ENCODE results near the gene TNNT2. TPM values are rescaled to one million over a fixed set of nuclear protein-coding genes. Genes with fewer than 3 reads are reported as not detected.

TNNT2 gene
- total RNA-seq, 1 experiment from 2014 or later: 0.17 TPM

DNA sequence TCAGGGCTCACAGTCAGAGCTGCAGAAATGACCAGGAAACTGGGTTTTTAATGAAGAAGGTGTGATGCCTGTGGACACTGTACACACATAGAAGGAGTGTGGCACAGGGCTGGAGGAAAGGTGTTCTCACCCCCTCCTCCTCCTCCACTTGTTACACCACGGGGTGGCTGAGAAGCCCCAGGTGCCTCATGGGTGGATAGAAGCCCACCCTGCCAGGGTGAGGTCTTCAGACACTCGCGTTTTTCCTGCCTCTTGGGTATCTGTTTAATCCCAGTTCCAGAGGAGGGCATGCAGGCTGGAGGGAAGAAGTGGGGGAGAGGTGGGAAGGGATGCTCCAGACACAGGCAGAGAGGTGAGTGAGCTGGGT lies 31.3 kb upstream of the TNNT2 start:
- DNase-seq: no peak
- no peak overlapping the region for H3K4me3 ChIP-seq (ENCODE audit: insufficient read depth, low read depth, low read length)
- no peaks in the 10 kb centered on the region; the same call in 1 of the 2 replicates for H3K27me3 ChIP-seq (ENCODE audit: control insufficient read depth, insufficient read depth, low read length)
- no peaks in the 10 kb centered on the region for H3K36me3 ChIP-seq (replicated peaks; ENCODE audit: control insufficient read depth, insufficient read depth, low read length)

DNA sequence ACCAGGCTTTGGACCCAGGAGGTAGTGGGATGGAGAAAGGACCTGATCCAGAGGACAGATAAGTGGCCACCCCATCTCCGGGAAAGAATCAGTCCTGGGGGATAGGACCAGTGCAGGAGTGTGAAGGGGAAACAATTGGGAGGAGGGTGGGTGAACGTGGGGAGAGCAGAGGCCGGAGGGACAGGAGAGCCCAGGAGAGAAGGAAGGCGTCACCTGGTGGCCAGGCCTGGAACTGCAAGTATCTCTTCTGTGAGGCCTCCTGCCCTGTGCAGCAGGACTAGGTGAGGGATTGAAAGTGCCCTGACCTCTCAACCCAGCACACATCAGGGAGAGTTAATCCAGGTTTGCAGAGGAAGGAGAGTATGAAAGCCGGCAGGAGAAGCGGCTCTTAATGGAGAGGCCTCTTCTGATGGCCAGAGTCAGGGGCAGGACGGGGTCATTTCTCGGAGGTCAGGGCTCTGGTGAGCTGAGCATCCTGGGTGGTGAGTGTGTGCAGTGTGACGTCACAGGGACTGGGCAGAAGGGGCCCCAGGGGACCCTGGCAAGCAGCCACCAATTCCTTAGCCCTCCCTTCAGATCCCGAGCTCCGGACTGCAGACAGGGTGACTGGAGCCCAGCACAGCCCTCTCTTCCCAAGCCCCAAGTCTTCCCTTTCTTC lies 30.8 kb upstream of the TNNT2 start:
- H3K27me3 ChIP-seq (ENCODE audit: control insufficient read depth, insufficient read depth, low read length): no peaks in the 10 kb centered on the region; the same call in 1 of the 2 replicates
- no peak overlapping the region for H3K4me3 ChIP-seq (ENCODE audit: insufficient read depth, low read depth, low read length)
- no peaks in the 10 kb centered on the region for H3K36me3 ChIP-seq (replicated peaks; ENCODE audit: control insufficient read depth, insufficient read depth, low read length)
- peak; percentile 94 for DNase-seq

DNA sequence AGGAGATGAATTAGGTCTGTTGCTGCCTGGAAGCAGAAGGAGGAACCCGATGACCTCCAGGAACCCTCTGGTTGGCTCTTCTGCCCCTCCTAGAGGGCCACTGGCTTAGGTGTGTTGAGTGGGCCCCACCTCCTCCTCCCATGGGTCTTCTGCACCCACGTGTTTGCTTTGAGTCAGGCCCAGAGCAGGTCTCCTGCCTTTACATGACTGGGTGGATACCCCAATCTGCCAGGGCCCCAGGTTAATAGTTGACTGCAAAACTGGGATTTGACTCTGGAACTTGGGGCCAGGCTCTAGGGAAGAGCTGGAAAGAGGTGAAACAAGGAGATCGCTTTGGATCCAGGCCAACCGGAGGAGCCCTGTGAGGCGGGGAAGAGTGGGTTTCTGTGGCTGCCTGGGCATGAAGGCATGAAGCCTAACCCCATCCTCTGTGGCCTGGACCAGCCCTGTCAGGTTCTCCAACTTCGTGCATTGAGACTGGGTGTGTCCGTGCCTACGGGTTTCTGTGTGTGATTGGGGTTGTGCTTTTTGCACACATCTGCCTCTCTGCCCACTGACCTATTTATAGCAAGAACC lies 29.4 kb upstream of the TNNT2 start:
- Histone ChIP-seq H3K36me3 (replicated peaks; ENCODE audit: control insufficient read depth, insufficient read depth, low read length) (no peaks in the 10 kb centered on the region), H3K27me3 (ENCODE audit: control insufficient read depth, insufficient read depth, low read length) (peaks cover 4% of the 10 kb centered on the region; the same call in 1 of the 2 replicates), H3K4me3 (ENCODE audit: insufficient read depth, low read depth, low read length) (no peak overlapping the region)
- DNase-seq: no peak

GRCh38 chr1:201405484-201405831 lies 28.0 kb upstream of the TNNT2 start:
- H3K36me3 ChIP-seq (replicated peaks; ENCODE audit: control insufficient read depth, insufficient read depth, low read length): no peaks in the 10 kb centered on the region
- no peak for DNase-seq
- H3K27me3 ChIP-seq (ENCODE audit: control insufficient read depth, insufficient read depth, low read length): peaks cover 18% of the 10 kb centered on the region
- H3K4me3 ChIP-seq (ENCODE audit: insufficient read depth, low read depth, low read length): no peak overlapping the region

GRCh38 chr1:201404722-201405483 lies 27.4 kb upstream of the TNNT2 start:
- DNase-seq: no peak
- Histone ChIP-seq H3K27me3 (ENCODE audit: control insufficient read depth, insufficient read depth, low read length) (peaks cover 24% of the 10 kb centered on the region), H3K4me3 (ENCODE audit: insufficient read depth, low read depth, low read length) (no peak overlapping the region), H3K36me3 (replicated peaks; ENCODE audit: control insufficient read depth, insufficient read depth, low read length) (no peaks in the 10 kb centered on the region)

DNA sequence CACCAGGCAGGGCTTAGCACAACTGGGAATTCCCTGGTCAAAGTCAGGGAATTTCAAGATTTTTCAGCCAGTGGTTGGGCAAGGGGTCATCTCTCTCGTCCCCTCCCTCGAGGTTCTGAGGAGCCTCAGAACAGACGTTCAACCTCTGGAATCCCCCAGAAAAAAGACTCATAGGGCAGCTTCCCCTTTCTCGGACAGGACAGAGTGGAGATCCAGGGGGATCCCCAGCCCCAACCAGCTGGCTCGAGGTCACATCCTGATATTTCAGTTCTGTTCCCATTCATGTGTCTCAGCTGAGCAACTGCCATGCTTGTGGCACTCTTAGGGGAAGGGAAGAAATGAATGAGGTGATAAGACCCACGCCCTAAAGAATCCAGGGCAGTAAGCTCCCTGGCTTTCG lies 26.6 kb upstream of the TNNT2 start:
- no peak overlapping the region for H3K4me3 ChIP-seq (ENCODE audit: insufficient read depth, low read depth, low read length)
- H3K27me3 ChIP-seq (ENCODE audit: control insufficient read depth, insufficient read depth, low read length): peaks cover 32% of the 10 kb centered on the region
- no peaks in the 10 kb centered on the region for H3K36me3 ChIP-seq (replicated peaks; ENCODE audit: control insufficient read depth, insufficient read depth, low read length)
- DNase-seq: no peak

- no peaks in the 10 kb centered on the region for H3K36me3 ChIP-seq (replicated peaks; ENCODE audit: control insufficient read depth, insufficient read depth, low read length)
- H3K4me3 ChIP-seq (ENCODE audit: insufficient read depth, low read depth, low read length): no peak overlapping the region
- DNase-seq: no peak
- H3K27me3 ChIP-seq (ENCODE audit: control insufficient read depth, insufficient read depth, low read length): peaks cover 39% of the 10 kb centered on the region
These were observed 25.9 kb upstream of the TNNT2 start for GRCh38 chr1:201403359-201403758.

DNA sequence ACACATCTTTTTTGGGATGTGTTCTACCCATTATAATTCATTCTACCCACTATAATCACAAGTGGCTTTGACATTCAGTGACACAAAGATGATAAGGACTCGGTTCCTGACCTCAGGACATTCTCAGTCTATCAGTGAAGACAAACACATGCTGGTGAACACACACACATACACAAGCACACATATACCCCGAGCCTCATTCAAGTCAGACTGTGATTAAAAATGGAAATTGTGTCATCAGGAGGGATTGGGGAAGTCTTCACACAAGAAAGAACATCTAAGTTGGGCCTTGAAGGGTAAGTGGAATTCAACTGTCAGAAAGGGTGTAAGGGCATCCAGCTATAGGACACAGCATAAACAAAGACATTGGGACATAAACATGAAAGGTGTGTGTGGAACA lies 24.2 kb upstream of the TNNT2 start:
- H3K4me3 ChIP-seq (ENCODE audit: insufficient read depth, low read depth, low read length): no peak overlapping the region
- peaks cover 44% of the 10 kb centered on the region for H3K27me3 ChIP-seq (ENCODE audit: control insufficient read depth, insufficient read depth, low read length)
- H3K36me3 ChIP-seq (replicated peaks; ENCODE audit: control insufficient read depth, insufficient read depth, low read length): no peaks in the 10 kb centered on the region
- DNase-seq: no peak

- Histone ChIP-seq H3K4me3 (ENCODE audit: insufficient read depth, low read depth, low read length) (no peak overlapping the region), H3K27me3 (ENCODE audit: control insufficient read depth, insufficient read depth, low read length) (peaks cover 46% of the 10 kb centered on the region), H3K36me3 (replicated peaks; ENCODE audit: control insufficient read depth, insufficient read depth, low read length) (no peaks in the 10 kb centered on the region)
- no peak for DNase-seq
These were observed 23.4 kb upstream of the TNNT2 start for GRCh38 chr1:201400852-201401230.

DNA sequence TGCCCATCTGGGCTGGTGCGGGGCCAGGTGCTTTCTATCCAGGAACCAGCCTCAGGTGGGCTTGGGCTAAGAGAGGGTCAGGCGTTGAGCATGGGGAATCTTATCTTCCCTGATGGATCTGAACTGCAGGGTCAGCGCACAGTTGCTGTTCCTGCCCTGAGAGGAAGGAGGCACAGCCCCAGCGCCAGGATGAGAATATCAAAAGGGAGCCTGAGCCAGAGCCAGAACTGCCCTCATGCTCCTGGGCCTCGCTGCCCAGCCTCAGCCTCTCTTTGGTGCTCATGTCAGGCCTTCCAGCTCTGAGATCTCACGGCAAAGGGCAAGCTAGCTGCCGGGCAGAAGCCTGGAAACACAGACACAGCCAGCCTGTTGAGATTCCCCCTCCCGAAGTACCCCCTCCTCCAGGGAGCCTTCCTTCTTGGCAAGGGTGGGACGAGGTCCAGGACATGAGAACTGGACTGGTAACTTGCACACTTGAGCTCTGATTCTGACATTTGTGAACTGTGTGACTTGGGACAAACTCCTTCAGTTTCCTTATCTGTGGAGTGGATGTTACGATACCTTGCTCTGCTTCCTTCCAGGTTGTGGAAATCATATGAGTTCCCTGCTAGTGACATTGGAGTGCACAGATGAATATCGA lies 22.9 kb upstream of the TNNT2 start:
- no peak overlapping the region for H3K4me3 ChIP-seq (ENCODE audit: insufficient read depth, low read depth, low read length)

DNA sequence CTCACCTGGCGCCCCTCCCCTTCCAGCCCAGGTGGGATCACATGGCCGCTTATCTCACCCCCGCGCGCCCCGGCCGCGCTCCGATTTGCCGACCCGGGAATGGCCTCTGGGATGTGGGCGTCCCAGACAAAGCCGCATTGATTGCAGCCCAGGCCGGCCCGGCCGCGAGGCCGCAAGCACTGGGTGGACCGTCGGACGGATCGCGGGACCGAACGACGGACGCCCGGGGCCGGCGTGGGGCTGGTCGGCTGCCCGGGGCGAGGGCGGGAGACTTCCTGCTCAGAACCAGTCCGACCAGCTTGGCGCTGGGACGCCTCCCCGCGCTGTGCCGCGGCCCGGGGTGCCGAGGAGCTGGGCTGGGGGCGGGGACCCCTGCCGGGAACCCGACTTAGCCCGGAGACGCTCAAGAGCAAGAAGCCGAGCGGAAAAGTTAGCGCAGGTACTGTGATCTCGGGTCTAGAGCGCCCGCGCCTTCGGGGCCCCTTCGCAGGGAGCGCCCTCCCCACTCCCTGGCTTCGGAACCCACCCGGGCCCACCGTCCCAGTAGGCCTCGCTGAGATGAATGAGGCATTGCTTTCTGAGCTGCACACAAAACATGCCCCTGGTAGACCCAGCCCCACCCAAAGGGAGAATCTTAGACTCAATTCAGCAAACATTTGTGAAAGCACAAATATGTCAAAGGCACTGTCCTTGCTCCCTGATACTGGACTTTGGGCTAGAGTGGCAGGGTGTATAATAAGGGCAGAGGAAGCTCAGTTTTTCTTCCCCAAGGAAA lies 22.1 kb upstream of the TNNT2 start:
- H3K27me3 ChIP-seq (ENCODE audit: control insufficient read depth, insufficient read depth, low read length): peaks cover 46% of the 10 kb centered on the region
- peak overlapping the region; percentile 65 for H3K4me3 ChIP-seq (ENCODE audit: insufficient read depth, low read depth, low read length)
- peak; percentile 94 for DNase-seq
- H3K36me3 ChIP-seq (replicated peaks; ENCODE audit: control insufficient read depth, insufficient read depth, low read length): no peaks in the 10 kb centered on the region

More for the DNA sequence above, 22.9 kb upstream of the TNNT2 start:
- no peak for DNase-seq
- no peaks in the 10 kb centered on the region for H3K36me3 ChIP-seq (replicated peaks; ENCODE audit: control insufficient read depth, insufficient read depth, low read length)
- H3K27me3 ChIP-seq (ENCODE audit: control insufficient read depth, insufficient read depth, low read length): peaks cover 46% of the 10 kb centered on the region

- Histone ChIP-seq H3K27me3 (ENCODE audit: control insufficient read depth, insufficient read depth, low read length) (peaks cover 46% of the 10 kb centered on the region), H3K4me3 (ENCODE audit: insufficient read depth, low read depth, low read length) (peak within 1 kb of the TSS; percentile 65), H3K36me3 (replicated peaks; ENCODE audit: control insufficient read depth, insufficient read depth, low read length) (no peaks in the 10 kb centered on the region)
- DNase-seq: no peak
These were observed 21.5 kb upstream of the TNNT2 start, which contains the start of gene LAD1 for GRCh38 chr1:201399018-201399351. Gene LAD1 (minus strand): TSS chr1:201399324. CDS start chr1:201399306, 18 bp downstream.

- H3K36me3 ChIP-seq (replicated peaks; ENCODE audit: control insufficient read depth, insufficient read depth, low read length): no peaks in the 10 kb centered on the region
- no peak overlapping the region for H3K4me3 ChIP-seq (ENCODE audit: insufficient read depth, low read depth, low read length)
- H3K27me3 ChIP-seq (ENCODE audit: control insufficient read depth, insufficient read depth, low read length): peaks cover 45% of the 10 kb centered on the region
- DNase-seq: no peak
These were observed 20.2 kb upstream of the TNNT2 start for GRCh38 chr1:201397675-201398074.

GRCh38 chr1:201396861-201397464 lies 19.5 kb upstream of the TNNT2 start:
- Histone ChIP-seq H3K4me3 (ENCODE audit: insufficient read depth, low read depth, low read length) (no peak overlapping the region), H3K27me3 (ENCODE audit: control insufficient read depth, insufficient read depth, low read length) (peaks cover 42% of the 10 kb centered on the region), H3K36me3 (replicated peaks; ENCODE audit: control insufficient read depth, insufficient read depth, low read length) (no peaks in the 10 kb centered on the region)
- DNase-seq: no peak

All from H7 (cell line).